ENCODE data around the gene APAF1. TPM values are rescaled to one million over a fixed set of nuclear protein-coding genes. Genes with fewer than 3 reads are reported as not detected.
A peak's percentile ranks its signal among the peaks of the same experiment; 100 is the strongest.

APAF1 gene, protein sequence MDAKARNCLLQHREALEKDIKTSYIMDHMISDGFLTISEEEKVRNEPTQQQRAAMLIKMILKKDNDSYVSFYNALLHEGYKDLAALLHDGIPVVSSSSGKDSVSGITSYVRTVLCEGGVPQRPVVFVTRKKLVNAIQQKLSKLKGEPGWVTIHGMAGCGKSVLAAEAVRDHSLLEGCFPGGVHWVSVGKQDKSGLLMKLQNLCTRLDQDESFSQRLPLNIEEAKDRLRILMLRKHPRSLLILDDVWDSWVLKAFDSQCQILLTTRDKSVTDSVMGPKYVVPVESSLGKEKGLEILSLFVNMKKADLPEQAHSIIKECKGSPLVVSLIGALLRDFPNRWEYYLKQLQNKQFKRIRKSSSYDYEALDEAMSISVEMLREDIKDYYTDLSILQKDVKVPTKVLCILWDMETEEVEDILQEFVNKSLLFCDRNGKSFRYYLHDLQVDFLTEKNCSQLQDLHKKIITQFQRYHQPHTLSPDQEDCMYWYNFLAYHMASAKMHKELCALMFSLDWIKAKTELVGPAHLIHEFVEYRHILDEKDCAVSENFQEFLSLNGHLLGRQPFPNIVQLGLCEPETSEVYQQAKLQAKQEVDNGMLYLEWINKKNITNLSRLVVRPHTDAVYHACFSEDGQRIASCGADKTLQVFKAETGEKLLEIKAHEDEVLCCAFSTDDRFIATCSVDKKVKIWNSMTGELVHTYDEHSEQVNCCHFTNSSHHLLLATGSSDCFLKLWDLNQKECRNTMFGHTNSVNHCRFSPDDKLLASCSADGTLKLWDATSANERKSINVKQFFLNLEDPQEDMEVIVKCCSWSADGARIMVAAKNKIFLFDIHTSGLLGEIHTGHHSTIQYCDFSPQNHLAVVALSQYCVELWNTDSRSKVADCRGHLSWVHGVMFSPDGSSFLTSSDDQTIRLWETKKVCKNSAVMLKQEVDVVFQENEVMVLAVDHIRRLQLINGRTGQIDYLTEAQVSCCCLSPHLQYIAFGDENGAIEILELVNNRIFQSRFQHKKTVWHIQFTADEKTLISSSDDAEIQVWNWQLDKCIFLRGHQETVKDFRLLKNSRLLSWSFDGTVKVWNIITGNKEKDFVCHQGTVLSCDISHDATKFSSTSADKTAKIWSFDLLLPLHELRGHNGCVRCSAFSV (N-terminal part only)
- 24.0 and 28.9 TPM in 2 replicates for total RNA-seq

DNA sequence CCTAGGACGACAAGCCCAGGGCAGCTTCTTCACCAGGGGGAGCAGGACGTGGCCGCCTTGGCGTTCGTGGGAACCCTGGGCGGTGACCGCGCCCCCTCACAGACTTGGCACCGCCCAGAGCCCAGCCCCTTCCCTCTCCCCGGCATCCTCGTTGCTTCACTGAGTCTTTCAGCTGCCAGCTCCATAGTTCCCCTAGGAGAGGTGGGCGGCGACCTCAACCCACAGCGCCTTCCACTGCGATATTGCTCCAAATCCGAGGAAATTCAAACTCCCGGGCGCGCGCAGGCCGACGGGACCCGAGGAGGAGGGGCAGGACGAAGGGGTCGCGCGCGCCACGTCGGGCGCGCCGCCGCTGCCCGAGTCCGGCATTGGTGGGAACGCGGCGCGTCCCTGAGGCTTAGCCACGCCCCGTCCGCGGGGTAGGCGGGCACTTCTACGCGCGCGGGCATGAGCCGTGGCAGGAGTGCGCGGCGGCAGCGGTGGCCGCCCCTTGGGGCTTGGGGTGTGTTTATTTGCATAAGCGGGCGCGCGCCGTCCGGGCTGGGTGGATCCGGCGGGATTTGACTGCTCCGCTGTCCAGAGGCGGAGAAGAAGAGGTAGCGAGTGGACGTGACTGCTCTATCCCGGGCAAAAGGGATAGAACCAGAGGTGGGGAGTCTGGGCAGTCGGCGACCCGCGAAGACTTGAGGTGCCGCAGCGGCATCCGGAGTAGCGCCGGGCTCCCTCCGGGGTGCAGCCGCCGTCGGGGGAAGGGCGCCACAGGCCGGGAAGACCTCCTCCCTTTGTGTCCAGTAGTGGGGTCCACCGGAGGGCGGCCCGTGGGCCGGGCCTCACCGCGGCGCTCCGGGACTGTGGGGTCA, at the start of gene APAF1, which contains the start of gene IKBIP:
APAF1 (plus strand) TSS at position 579 of the 860 bp plus-strand sequence. CDS start 3,070 bp downstream, outside the sequence.
IKBIP (minus strand) TSS at position 77 of the 860 bp plus-strand sequence. CDS start 87 bp downstream, outside the sequence.

Small RNA genes lying within 50 kb of the gene (small RNA-seq; reads per million reads assigned to genes)
- 20.7 reads per million, percentile 95 among the genes with 10 or more reads in this experiment for gene SNORA53

Other genes with a start within 250 kb of the APAF1 start
- 79.2 and 88.4 TPM in 2 replicates for gene TMPO, start 129.7 kb upstream of the APAF1 start, total RNA-seq
- gene SLC25A3, start 51.6 kb upstream of the APAF1 start, total RNA-seq: 856 and 916 TPM in 2 replicates
- gene IKBIP, start 502 bp upstream of the APAF1 start, total RNA-seq: 74.7 and 77.1 TPM in 2 replicates

Data from articular chondrocyte of knee joint (primary cell).